K562 (cell line): ENCODE data around the gene TNF. TPM values are rescaled to one million over a fixed set of nuclear protein-coding genes. Genes with fewer than 3 reads are reported as not detected.

Experiments
- ATAC-seq: fragments of 200-7000 bp; cut with Tn5 transposase; 3 replicates; pipeline ENCODE4 v1.9.1; 2020; ENCODE audit warnings: moderate library complexity
- BruUV-seq: library from RNA; stranded (reverse); fragments of 400-500 nt; replicated peaks from 2 replicates; lab custom pipeline; 2021; lab: Mats Ljungman, UMichigan
- CTCF ChIA-PET: fragments of 300-600 bp; formaldehyde crosslinking; extraction: SDS; loops from one replicate; lab custom pipeline; 2021; ENCODE audit warnings: low intra/inter-chr PET ratio; lab: Yijun Ruan, JAX
- POLR2A ChIA-PET: fragments of 300-600, 350-650 bp; sonication (Branson Sonifier 250); formaldehyde crosslinking; extraction: SDS; loops from one replicate; lab custom pipeline; 2021; ENCODE audit warnings: antibody characterized with exemption, inconsistent platforms; lab: Yijun Ruan, JAX
- DNase-seq, 4 experiments: peaks; one replicate each; pipeline versions ENCODE4 v3.0.0 to v3.0.0-alpha.2; 2011 to 2018; ENCODE audit warnings: low spot score in 3 of 4, mixed read lengths in 3 of 4; ENCODE audit errors: extremely low read depth in 1 of 4
- FAIRE-seq: peaks from 2 replicates; lab custom pipeline; 2011; peaks lifted over from hg19 to GRCh38; lab: Jason Lieb, UNC
- H2AFZ ChIP-seq: 2 replicates; pipeline ENCODE4 v1.6.0; 2011; ENCODE audit warnings: low read depth, low read length, control low read depth, inconsistent platforms
- H3K27ac ChIP-seq: fragments of 200-600 bp; 3 replicates; pipeline ENCODE4 v1.8.0; 2011; ENCODE audit warnings: low read depth, mild to moderate bottlenecking, control low read depth, inconsistent platforms, low read length, moderate library complexity, mixed read lengths; ENCODE audit errors: extremely low read depth
- H3K27me3 ChIP-seq, 2 experiments: fragments of 300-600 bp in 1 of 2; 2 replicates in 1 of 2; 3 replicates in 1 of 2; pipeline versions ENCODE4 v1.6.0 to v1.8.0; 2011; ENCODE audit warnings: inconsistent platforms in 2 of 2, low read length in 2 of 2, mild to moderate bottlenecking in 1 of 2, mixed read lengths in 1 of 2, moderate library complexity in 1 of 2; ENCODE audit not compliant: control insufficient read depth in 2 of 2, insufficient read depth in 2 of 2
- H3K36me3 ChIP-seq: fragments of 300-600 bp; 3 replicates; pipeline ENCODE4 v1.8.0; 2011; ENCODE audit warnings: mild to moderate bottlenecking, low read length, inconsistent platforms; ENCODE audit not compliant: control insufficient read depth, insufficient read depth
- H3K4me1 ChIP-seq, 2 experiments: fragments of 200-600 bp in 1 of 2; replicated peaks in 1 of 2; 2 replicates in 1 of 2; 3 replicates in 1 of 2; pipeline versions ENCODE4 v1.5.1 to v1.8.0; 2011; ENCODE audit warnings: inconsistent platforms in 2 of 2, low read length in 2 of 2, mild to moderate bottlenecking in 1 of 2, mixed read lengths in 1 of 2, moderate library complexity in 1 of 2; ENCODE audit not compliant: control insufficient read depth in 2 of 2, insufficient read depth in 2 of 2
- H3K4me2 ChIP-seq: 2 replicates; pipeline ENCODE4 v1.6.1; 2011; ENCODE audit warnings: low read length, control low read depth, inconsistent platforms, mixed read lengths; ENCODE audit not compliant: insufficient read depth
- H3K4me3 ChIP-seq: fragments of 200-600 bp; sonication (generic), shearing (Covaris generic); 2 replicates; pipeline ENCODE4 v1.5.1; 2016; ENCODE audit warnings: control low read depth, inconsistent platforms
- H3K79me2 ChIP-seq: fragments of 200-600 bp; 3 replicates; pipeline ENCODE4 v1.8.0; 2011; ENCODE audit warnings: low read length, inconsistent platforms; ENCODE audit not compliant: control insufficient read depth, insufficient read depth
- H3K9ac ChIP-seq, 2 experiments: 2 replicates each; pipeline versions ENCODE4 v1.6.0 to v1.6.1; 2011; ENCODE audit warnings: low read depth in 2 of 2, low read length in 2 of 2, control low read depth in 1 of 2, inconsistent platforms in 1 of 2, mild to moderate bottlenecking in 1 of 2, mixed read lengths in 1 of 2; ENCODE audit not compliant: insufficient read depth in 1 of 2
- H3K9me1 ChIP-seq: one replicate; pipeline ENCODE4 v1.6.0; 2011; ENCODE audit warnings: inconsistent platforms, mild to moderate bottlenecking, low read length, moderate library complexity; ENCODE audit not compliant: control insufficient read depth, insufficient read depth
- H3K9me3 ChIP-seq: replicated peaks from 2 replicates; pipeline ENCODE4 v1.5.1; 2011; ENCODE audit warnings: low read depth, low read length, inconsistent platforms; ENCODE audit not compliant: control insufficient read depth, insufficient read depth
- H4K20me1 ChIP-seq: replicated peaks from 2 replicates; pipeline ENCODE4 v1.6.1; 2011; ENCODE audit warnings: low read length, inconsistent platforms, mixed read lengths; ENCODE audit not compliant: control insufficient read depth, insufficient read depth
- FOXP4 ChIP-seq: sonication (generic); formaldehyde crosslinking; IDR thresholded peaks from 2 replicates; pipeline ENCODE4 v1.8.0; 2022; ENCODE audit warnings: mild to moderate bottlenecking, missing genetic modification reagents, borderline replicate concordance
- GABPB1 ChIP-seq: sonication (generic); formaldehyde crosslinking; IDR thresholded peaks from 2 replicates; pipeline ENCODE4 v1.8.0; 2022; ENCODE audit warnings: mild to moderate bottlenecking, missing genetic modification reagents
- IRF1 ChIP-seq: sonication (generic); formaldehyde crosslinking; IDR thresholded peaks from 2 replicates; pipeline ENCODE4 v1.8.0; 2022; ENCODE audit warnings: missing genetic modification reagents, mild to moderate bottlenecking, borderline replicate concordance
- KAT7 ChIP-seq: sonication (generic); formaldehyde crosslinking; IDR thresholded peaks from 2 replicates; pipeline ENCODE4 v1.8.0; 2022; ENCODE audit warnings: missing genetic modification reagents, mild to moderate bottlenecking, borderline replicate concordance
- LEF1 ChIP-seq: fragments of 450-650 bp; IDR thresholded peaks from 2 replicates; pipeline ENCODE4 v1.6.1; 2016; ENCODE audit warnings: mild to moderate bottlenecking
- MXI1 ChIP-seq: IDR thresholded peaks from 2 replicates; pipeline ENCODE4 v1.6.1; 2011; ENCODE audit warnings: low read depth, mild to moderate bottlenecking, improper control_type of control experiment, low read length
- PML ChIP-seq: IDR thresholded peaks from 2 replicates; pipeline ENCODE4 v1.6.1; 2012; ENCODE audit warnings: low read length, inconsistent platforms
- POLR2G ChIP-seq: fragments of 200-400 bp; formaldehyde crosslinking; IDR thresholded peaks from 2 replicates; pipeline ENCODE4 v1.6.1; 2017; ENCODE audit warnings: low read depth, mild to moderate bottlenecking, antibody characterized with exemption, low read length, moderate library complexity
- SMAD4 ChIP-seq: fragments of 250-450 bp; sonication (Bioruptor Pico); conservative IDR thresholded peaks from 2 replicates; pipeline ENCODE4 v1.8.0; 2021; ENCODE audit warnings: inconsistent platforms, mild to moderate bottlenecking, moderate library complexity
- TARDBP ChIP-seq: fragments of 450-650 bp; IDR thresholded peaks from 2 replicates; pipeline ENCODE4 v1.6.1; 2016
- ZNF347 ChIP-seq: fragments of 450-650 bp; formaldehyde crosslinking; IDR thresholded peaks from 2 replicates; pipeline ENCODE4 v1.4.0; 2020; ENCODE audit warnings: low read depth, mild to moderate bottlenecking, moderate library complexity
- ZNF354B ChIP-seq: fragments of 250-450 bp; sonication (Bioruptor Pico); IDR thresholded peaks from 2 replicates; pipeline ENCODE4 v1.4.0; 2020
- WGBS: fragments of 100-300 bp; shearing (Covaris generic); methylation state at CpG from one replicate; pipeline ENCODE4 v1.1.6; 2016; ENCODE audit warnings: low coverage, mixed read lengths; ENCODE audit not compliant: insufficient coverage; ENCODE audit errors: missing lambda C conversion rate; 5-methylcytosine and 5-hydroxymethylcytosine counted together
- in situ Hi-C: fragments of 300-500 bp; cut with MboI; formaldehyde crosslinking; loops from 4 replicates; pipeline ENCODE4 v1.15.0; 2018; ENCODE audit warnings: inconsistent platforms, mixed read lengths
- intact Hi-C: fragments of 100-400 bp; cut with micrococcal nuclease; formaldehyde crosslinking; loops from 2 replicates; pipeline ENCODE4 v1.14.2; 2022
- polyA plus RNA-seq, 8 experiments: library from polyadenylated mRNA; depleted of rRNA in 4 of 8; stranded (reverse) in 5 of 8; unstranded in 3 of 8; fragments of >200 nt; fragmentation: Nextera tagmentation in 2 of 8; fragmentation: Illumina TruSeq in 1 of 8; extraction: Ambion mirVana in 2 of 8; extraction: Trizol in 1 of 8; gene quantifications; 2 replicates each; pipeline versions ENCODE4 v1.2.1 to v1.2.3, GENCODE V29; 2011 to 2014; ENCODE audit warnings: inconsistent platforms in 1 of 8, missing spikeins in 1 of 8
- total RNA-seq, 7 experiments: library from RNA; depleted of rRNA in 6 of 7; stranded (reverse); fragments of >200 nt in 6 of 7; fragmentation: Illumina TruSeq in 2 of 7; extraction: Trizol in 2 of 7; gene quantifications; 2 replicates each; pipeline versions ENCODE4 v1.2.1 to v1.2.3, GENCODE V29; 2011 to 2021; ENCODE audit warnings: low replicate concordance in 1 of 7

The TNF gene
- total and polyA plus RNA-seq, 9 of the 15 experiments (the other 6 are each of a cell fraction or from before 2014, with no cell fraction given): 0.08 to 0.40 TPM; not detected in 7

- ATAC-seq (no peak), DNase-seq (no peak), FAIRE-seq (no peak)
- H3K27ac ChIP-seq: no peak overlapping the region
- H2AFZ ChIP-seq: no peak overlapping the region
- H3K79me2 ChIP-seq: no peaks in the 10 kb centered on the region
- TF ChIP-seq LEF1 (no peak), PML (no peak)
- no peak overlapping the region for H3K4me2 ChIP-seq
- H3K27me3 ChIP-seq: no peaks in the 10 kb centered on the region
- no peaks in the 10 kb centered on the region for H3K9me1 ChIP-seq
- no peaks in the 10 kb centered on the region for H3K9me3 ChIP-seq
- CTCF ChIA-PET: no interaction called here
- no TSS peak for BruUV-seq
- 54% methylated on average over 12 of the region's 12 CpGs for WGBS
- POLR2A ChIA-PET: interaction anchor here (3.1 to 3.3 kb wide), 2 partner anchors 9 to 15 kb away, joined by 7 to 16 read pairs; no protein-coding TSS in a partner anchor
- H4K20me1 ChIP-seq: no peaks in the 10 kb centered on the region
- H3K4me1 ChIP-seq: peaks cover 0 to 30% of the 10 kb centered on the region in 2 experiments; a peak in 3 of 5 replicates
- intact Hi-C loops: no loop called here
- no peak overlapping the region for H3K9ac ChIP-seq
- in situ Hi-C loops: no loop called here
- no peak overlapping the region for H3K4me3 ChIP-seq
- H3K36me3 ChIP-seq: no peaks in the 10 kb centered on the region
These were observed 3.1 kb downstream of the TNF start for GRCh38 chr6:31578184-31579118.

- FAIRE-seq (no peak), DNase-seq (no peak), ATAC-seq (no peak)
- H3K36me3 ChIP-seq: no peaks in the 10 kb centered on the region
- H3K4me2 ChIP-seq: no peak overlapping the region
- 52% methylated on average over 3 of the region's 3 CpGs for WGBS
- H2AFZ ChIP-seq: no peak overlapping the region
- CTCF ChIA-PET: no interaction called here
- H3K4me1 ChIP-seq: peaks cover 0 to 30% of the 10 kb centered on the region in 2 experiments; a peak in 3 of 5 replicates
- POLR2A ChIA-PET: interaction anchor here (0.9 to 3.3 kb wide), 3 partner anchors 9 to 76 kb away, joined by 3 to 16 read pairs (median 7); partner anchors contain the start of gene APOM
- in situ Hi-C loops (no loop called here), intact Hi-C loops (no loop called here)
- no peak overlapping the region for H3K27ac ChIP-seq
- H3K4me3 ChIP-seq: no peak overlapping the region
- no TSS peak for BruUV-seq
- no peaks in the 10 kb centered on the region for H3K9me3 ChIP-seq
- H3K27me3 ChIP-seq: no peaks in the 10 kb centered on the region
- H3K9ac ChIP-seq: no peak overlapping the region
- H3K79me2 ChIP-seq: no peaks in the 10 kb centered on the region
- no peaks in the 10 kb centered on the region for H3K9me1 ChIP-seq
- H4K20me1 ChIP-seq: no peaks in the 10 kb centered on the region
- TF ChIP-seq MXI1: no peak
- TF ChIP-seq ZNF354B (CRISPR knock-in tag): no peak
- no peak for TF ChIP-seq SMAD4 (CRISPR knock-in tag)
- no peak for TF ChIP-seq IRF1 (CRISPR knock-in tag)
- TF ChIP-seq POLR2G: no peak
- TF ChIP-seq TARDBP: no peak
- TF ChIP-seq KAT7: no peak
- TF ChIP-seq GABPB1 (CRISPR knock-in tag): no peak
- no peak for TF ChIP-seq FOXP4 (CRISPR knock-in tag)
- no peak for TF ChIP-seq ZNF347 (CRISPR knock-in tag)
These were observed 3.7 kb downstream of the TNF start for GRCh38 chr6:31579119-31579505.
